ENCODE data around the gene NUP188.

- TF ChIP-seq ZBTB7A (tag by site-specific recombination; IDR thresholded peaks at IDR 0.05; ENCODE audit: low read depth) (no peak), ZNF677 (tag by site-specific recombination; IDR thresholded peaks at IDR 0.05) (no peak), ZNF24 (tag by site-specific recombination; IDR thresholded peaks at IDR 0.05) (no peak), ZNF18 (tag by site-specific recombination; IDR thresholded peaks at IDR 0.05) (no peak), YY1 (tag by site-specific recombination; IDR thresholded peaks at IDR 0.05) (no peak), CTCF (tag by site-specific recombination; IDR thresholded peaks at IDR 0.05) (no peak), ZNF558 (tag by site-specific recombination; IDR thresholded peaks at IDR 0.05) (no peak)
These were observed 84.0 kb downstream of the NUP188 start for GRCh38 chr9:129031514-129031913.

All from HEK293 (cell line).